IMR-90 (cell line): ENCODE measurements around the gene PIK3C2A. TPM values are rescaled to one million over a fixed set of nuclear protein-coding genes. Genes with fewer than 3 reads are reported as not detected.

Source experiments
- ATAC-seq: fragments of 200-7000 bp; cut with Tn5 transposase; 2 replicates; pipeline ENCODE4 v1.9.1; 2020; ENCODE audit warnings: low read depth, mild to moderate bottlenecking, moderate library complexity
- BruUV-seq: library from RNA; stranded (reverse); fragments of 400-500 nt; replicated peaks from 2 replicates; lab custom pipeline; 2021; lab: Mats Ljungman, UMichigan
- CTCF ChIA-PET: fragments of 300-600 bp; formaldehyde crosslinking; extraction: SDS; loops from one replicate; lab custom pipeline; 2021; ENCODE audit warnings: antibody characterized with exemption; lab: Yijun Ruan, JAX
- POLR2A ChIA-PET: fragments of 300-600 bp; sonication (Branson Sonifier 250); formaldehyde crosslinking; loops from one replicate; lab custom pipeline; 2022; ENCODE audit warnings: antibody characterized with exemption; ENCODE audit not compliant: unreplicated experiment; lab: Charles Lee
- DNase-seq: peaks from one replicate; pipeline ENCODE4 v3.0.0; 2013
- H2AFZ ChIP-seq: replicated peaks from 2 replicates; pipeline ENCODE3; 2013; ENCODE audit warnings: low read length, mild to moderate bottlenecking; ENCODE audit not compliant: poor library complexity
- H2AK5ac ChIP-seq: 2 replicates; pipeline ENCODE4 v1.6.1; 2013; ENCODE audit warnings: low read depth, low read length, inconsistent platforms
- H2AK9ac ChIP-seq: replicated peaks from 2 replicates; pipeline ENCODE3; 2013; ENCODE audit warnings: mild to moderate bottlenecking, low read depth, low read length, moderate library complexity; ENCODE audit not compliant: poor library complexity
- H2BK120ac ChIP-seq: 2 replicates; pipeline ENCODE4 v1.6.1; 2013; ENCODE audit warnings: low read depth, low read length, inconsistent platforms
- H2BK15ac ChIP-seq: 3 replicates; pipeline ENCODE4 v1.6.1; 2013; ENCODE audit warnings: low read depth, low read length, inconsistent platforms
- H2BK20ac ChIP-seq: 2 replicates; pipeline ENCODE4 v1.6.1; 2013; ENCODE audit warnings: low read depth, mild to moderate bottlenecking, inconsistent platforms, low read length, moderate library complexity
- H2BK5ac ChIP-seq: 2 replicates; pipeline ENCODE4 v1.6.1; 2013; ENCODE audit warnings: mild to moderate bottlenecking, low read depth, low read length, inconsistent platforms; ENCODE audit not compliant: poor library complexity, severe bottlenecking
- H3K14ac ChIP-seq: replicated peaks from 2 replicates; pipeline ENCODE4 v1.6.1; 2013; ENCODE audit warnings: low read depth, low read length, inconsistent platforms
- H3K18ac ChIP-seq: 2 replicates; pipeline ENCODE4 v1.6.1; 2013; ENCODE audit warnings: low read depth, low read length, control low read depth
- H3K23ac ChIP-seq: 2 replicates; pipeline ENCODE4 v1.6.1; 2013; ENCODE audit warnings: low read depth, low read length, inconsistent platforms
- H3K27ac ChIP-seq: 2 replicates; pipeline ENCODE4 v1.5.1; 2013; ENCODE audit warnings: mild to moderate bottlenecking, control low read depth, low read length; ENCODE audit not compliant: insufficient read depth
- H3K27me3 ChIP-seq: 2 replicates; pipeline ENCODE4 v1.6.1; 2013; ENCODE audit warnings: low read length; ENCODE audit not compliant: control insufficient read depth, insufficient read depth
- H3K36me3 ChIP-seq: 2 replicates; pipeline ENCODE4 v1.6.1; 2013; ENCODE audit warnings: low read length, mixed read lengths; ENCODE audit not compliant: control insufficient read depth, insufficient read depth
- H3K4ac ChIP-seq: 2 replicates; pipeline ENCODE4 v1.6.1; 2013; ENCODE audit warnings: low read depth, low read length, inconsistent platforms
- H3K4me1 ChIP-seq: 2 replicates; pipeline ENCODE4 v1.6.1; 2013; ENCODE audit warnings: low read length, mixed read lengths; ENCODE audit not compliant: control insufficient read depth, insufficient read depth
- H3K4me2 ChIP-seq: 2 replicates; pipeline ENCODE4 v1.6.1; 2013; ENCODE audit warnings: low read depth, mild to moderate bottlenecking, control low read depth, low read length, moderate library complexity
- H3K4me3 ChIP-seq: 2 replicates; pipeline ENCODE4 v1.5.1; 2013; ENCODE audit warnings: low read depth, mild to moderate bottlenecking, control low read depth, low read length, moderate library complexity; ENCODE audit not compliant: insufficient read depth
- H3K56ac ChIP-seq: 2 replicates; pipeline ENCODE4 v1.6.1; 2013; ENCODE audit warnings: low read length, inconsistent platforms; ENCODE audit not compliant: insufficient read depth; ENCODE audit errors: extremely low read depth
- H3K79me1 ChIP-seq, 2 experiments: 2 replicates each; pipeline ENCODE4 v1.6.1; 2013; ENCODE audit warnings: low read length in 2 of 2, inconsistent platforms in 1 of 2, low read depth in 1 of 2
- H3K9ac ChIP-seq: 2 replicates; pipeline ENCODE4 v1.6.1; 2013; ENCODE audit warnings: low read depth, low read length, control low read depth
- H3K9me1 ChIP-seq: 2 replicates; pipeline ENCODE4 v1.6.1; 2013; ENCODE audit warnings: low read length, inconsistent platforms; ENCODE audit not compliant: insufficient read depth
- H3K9me3 ChIP-seq: 2 replicates; pipeline ENCODE4 v1.6.1; 2013; ENCODE audit warnings: low read length; ENCODE audit not compliant: control insufficient read depth, insufficient read depth
- H4K20me1 ChIP-seq: 2 replicates; pipeline ENCODE4 v1.6.1; 2013; ENCODE audit warnings: low read length, inconsistent platforms; ENCODE audit not compliant: insufficient read depth
- H4K5ac ChIP-seq: 2 replicates; pipeline ENCODE4 v1.6.1; 2013; ENCODE audit warnings: mild to moderate bottlenecking, low read depth, low read length, control low read depth
- H4K8ac ChIP-seq, 2 experiments: 2 replicates each; pipeline ENCODE4 v1.6.1; 2013; ENCODE audit warnings: low read depth in 2 of 2, low read length in 2 of 2, control low read depth in 1 of 2, inconsistent platforms in 1 of 2
- H4K91ac ChIP-seq: 2 replicates; pipeline ENCODE4 v1.6.1; 2013; ENCODE audit warnings: low read depth, low read length, inconsistent platforms; ENCODE audit not compliant: insufficient read depth
- MAZ ChIP-seq: IDR thresholded peaks from 2 replicates; pipeline ENCODE4 v1.6.1; 2012; ENCODE audit warnings: low read depth, mild to moderate bottlenecking, low read length, improper control_type of control experiment, moderate library complexity, borderline replicate concordance
- NFE2L2 ChIP-seq: fragments of 150-350 bp; IDR thresholded peaks from 2 replicates; pipeline ENCODE4 v1.6.1; 2016; ENCODE audit warnings: low read depth, mild to moderate bottlenecking, low read length
- POLR2A ChIP-seq: IDR thresholded peaks from 2 replicates; pipeline ENCODE4 v1.6.1; 2012; ENCODE audit warnings: mild to moderate bottlenecking, low read depth, low read length
- WGBS, 2 experiments: methylation state at CpG; one replicate each; pipeline versions ENCODE4 v1.1.5 to v1.1.7; 2013; ENCODE audit warnings: missing lambda C conversion rate in 2 of 2; ENCODE audit not compliant: insufficient read length in 1 of 2; ENCODE audit errors: extremely low coverage in 2 of 2; 5-methylcytosine and 5-hydroxymethylcytosine counted together
- dilution Hi-C: fragments of 300-500 bp; cut with HindIII; formaldehyde crosslinking; loops from one replicate; pipeline ENCODE4 v1.14.3; 2018; ENCODE audit warnings: low sequenced_read_pairs; ENCODE audit not compliant: unreplicated experiment
- in situ Hi-C: fragments of 300-500 bp; cut with MboI; formaldehyde crosslinking; loops from 3 replicates; pipeline ENCODE4 v1.14.3; 2019; ENCODE audit warnings: low sequenced_read_pairs, inconsistent platforms, mixed read lengths
- intact Hi-C: fragments of 100-400 bp; cut with micrococcal nuclease; formaldehyde crosslinking; loops from 2 replicates; pipeline ENCODE4 v1.10.0; 2022
- polyA plus RNA-seq, 3 experiments: library from polyadenylated mRNA; depleted of rRNA; stranded (reverse); fragments of >200 nt; gene quantifications; 2 replicates each; pipeline ENCODE4 v1.2.3, GENCODE V29; 2012; ENCODE audit warnings: low replicate concordance in 1 of 3
- total RNA-seq: library from RNA; depleted of rRNA; stranded (reverse); fragments of >200 nt; gene quantifications from 2 replicates; pipeline ENCODE4 v1.2.3, GENCODE V29; 2012

PIK3C2A gene
- total and polyA plus RNA-seq, 2 of the 4 experiments (the other 2 are of a cell fraction): 14.6 to 36.6 TPM

DNA sequence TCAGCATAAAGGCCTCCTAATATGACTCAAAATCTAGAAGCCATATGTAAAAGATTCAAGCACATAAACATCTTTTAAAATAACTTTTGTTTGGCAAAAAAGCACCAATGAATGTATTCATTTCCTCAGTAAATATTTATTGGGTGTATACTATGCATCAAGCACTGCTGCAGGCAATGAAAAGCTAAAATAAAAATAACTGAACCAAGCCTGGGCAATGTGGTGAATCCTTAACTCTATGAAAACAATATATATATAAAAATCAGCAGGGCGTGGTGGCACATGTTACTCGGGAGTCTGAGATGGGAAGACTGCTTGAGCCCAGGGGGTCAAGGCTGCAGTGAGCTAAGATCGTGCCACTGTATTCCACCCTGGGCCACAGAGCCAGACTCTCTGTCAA is 27.8 kb downstream of the PIK3C2A start:
- Histone ChIP-seq H3K14ac (no peak overlapping the region), H3K4me2 (no peak overlapping the region), H3K9me3 (no peaks in the 10 kb centered on the region), H3K18ac (no peak overlapping the region), H2AK5ac (no peak overlapping the region), H3K9ac (no peak overlapping the region), H3K56ac (no peak overlapping the region), H3K23ac (no peak overlapping the region), H2BK5ac (no peak overlapping the region), H2BK20ac (no peak overlapping the region), H2AK9ac (no peak overlapping the region), H4K91ac (no peak overlapping the region), H3K36me3 (0 out of 2 replicates have a peak, but pooled peaks cover 1% of the 10 kb centered on the region), H3K4me3 (no peak overlapping the region), H4K8ac (no peak overlapping the region), H3K4ac (no peak overlapping the region), H4K20me1 (peaks cover 4% of the 10 kb centered on the region; the same call in 1 of the 2 replicates), H3K27ac (no peak overlapping the region), H3K4me1 (peaks cover 2% of the 10 kb centered on the region; the same call in 1 of the 2 replicates), H3K79me1 (peaks cover 32 to 38% of the 10 kb centered on the region in 2 experiments), H2AFZ (no peak overlapping the region), H2BK15ac (no peak overlapping the region), H2BK120ac (no peak overlapping the region), H4K5ac (no peak overlapping the region), H3K27me3 (no peaks in the 10 kb centered on the region), H3K9me1 (no peaks in the 10 kb centered on the region)
- POLR2A ChIA-PET: no interaction called here
- CTCF ChIA-PET: interaction anchor here (1.1 kb wide), 1 partner anchor 20 kb away, joined by 3 read pairs; no protein-coding TSS in a partner anchor
- ATAC-seq (no peak), DNase-seq (no peak)
- no TSS peak for BruUV-seq
- intact Hi-C loops (no loop called here), in situ Hi-C loops (no loop called here), dilution Hi-C loops (no loop called here)
- WGBS, 2 experiments: no CpG with 5 or more reads among the region's 3 CpGs
- TF ChIP-seq POLR2A (no peak), NFE2L2 (no peak), MAZ (no peak)
